NCI-H69 (cell line): ENCODE results near the gene KRT3.
"Not testable (repeated sequence)": the region's sequence is repeated elsewhere in the genome, so short reads cannot be mapped to it uniquely, and the experiment has no call there.

Experiments used
- DNase-seq: peaks from one replicate; lab custom pipeline; 2025; lab: John Stamatoyannopoulos, UW

KRT3 gene

GRCh38 chr12:52781399-52782082 is 14.4 kb downstream of the KRT3 start:
- no peak for DNase-seq

- DNase-seq, result no peak
Observed at GRCh38 chr12:52779914-52780313, 16.0 kb downstream of the KRT3 start.

- DNase-seq, result no peak
Observed at GRCh38 chr12:52778833-52779232, 17.1 kb downstream of the KRT3 start.

- no peak for DNase-seq
Observed at GRCh38 chr12:52777566-52777965, 18.4 kb downstream of the KRT3 start.

GRCh38 chr12:52776913-52777395 is 19.0 kb downstream of the KRT3 start, which contains the start of gene KRT76:
TSS of gene KRT76 (minus strand) at chr12:52777345. CDS start at chr12:52777291, 54 bp downstream.
- DNase-seq, result no peak

GRCh38 chr12:52776435-52776834 is 19.5 kb downstream of the KRT3 start:
- DNase-seq, result no peak

GRCh38 chr12:52774629-52775250 is 21.2 kb downstream of the KRT3 start:
- DNase-seq, result no peak

GRCh38 chr12:52772772-52773171 is 23.1 kb downstream of the KRT3 start:
- DNase-seq, result no peak

- no peak for DNase-seq
Observed at GRCh38 chr12:52772188-52772587, 23.7 kb downstream of the KRT3 start.

GRCh38 chr12:52771505-52771904 is 24.4 kb downstream of the KRT3 start:
- DNase-seq, result no peak

- DNase-seq, result no peak
Observed at GRCh38 chr12:52771088-52771487, 24.8 kb downstream of the KRT3 start.

- no peak for DNase-seq
Observed at GRCh38 chr12:52769946-52770345, 26.0 kb downstream of the KRT3 start.

- no peak for DNase-seq
Observed at GRCh38 chr12:52769354-52769753, 26.6 kb downstream of the KRT3 start.

- DNase-seq, result no peak
Observed at GRCh38 chr12:52768479-52769200, 27.3 kb downstream of the KRT3 start.

- no peak for DNase-seq
Observed at GRCh38 chr12:52767427-52767826, 28.5 kb downstream of the KRT3 start.

- DNase-seq, result no peak
Observed at GRCh38 chr12:52767020-52767379, 28.9 kb downstream of the KRT3 start.

GRCh38 chr12:52766351-52767019 is 29.4 kb downstream of the KRT3 start:
- no peak for DNase-seq

GRCh38 chr12:52765702-52766101 is 30.2 kb downstream of the KRT3 start:
- DNase-seq, result no peak

GRCh38 chr12:52763991-52764390 is 31.9 kb downstream of the KRT3 start:
- no peak for DNase-seq

GRCh38 chr12:52763036-52763659 is 32.8 kb downstream of the KRT3 start:
- DNase-seq, result no peak

- no peak for DNase-seq
Observed at GRCh38 chr12:52761802-52762201, 34.1 kb downstream of the KRT3 start.

GRCh38 chr12:52761218-52761617 is 34.7 kb downstream of the KRT3 start:
- not testable (repeated sequence) for DNase-seq
